NCI-H1694 treated with DMSO at 0.1 percent for 48 hours (cell line): ENCODE data around the gene HOXA11.

Experiments used
- DNase-seq: peaks from one replicate; lab custom pipeline; 2025; lab: John Stamatoyannopoulos, UW

HOXA11 gene

DNA sequence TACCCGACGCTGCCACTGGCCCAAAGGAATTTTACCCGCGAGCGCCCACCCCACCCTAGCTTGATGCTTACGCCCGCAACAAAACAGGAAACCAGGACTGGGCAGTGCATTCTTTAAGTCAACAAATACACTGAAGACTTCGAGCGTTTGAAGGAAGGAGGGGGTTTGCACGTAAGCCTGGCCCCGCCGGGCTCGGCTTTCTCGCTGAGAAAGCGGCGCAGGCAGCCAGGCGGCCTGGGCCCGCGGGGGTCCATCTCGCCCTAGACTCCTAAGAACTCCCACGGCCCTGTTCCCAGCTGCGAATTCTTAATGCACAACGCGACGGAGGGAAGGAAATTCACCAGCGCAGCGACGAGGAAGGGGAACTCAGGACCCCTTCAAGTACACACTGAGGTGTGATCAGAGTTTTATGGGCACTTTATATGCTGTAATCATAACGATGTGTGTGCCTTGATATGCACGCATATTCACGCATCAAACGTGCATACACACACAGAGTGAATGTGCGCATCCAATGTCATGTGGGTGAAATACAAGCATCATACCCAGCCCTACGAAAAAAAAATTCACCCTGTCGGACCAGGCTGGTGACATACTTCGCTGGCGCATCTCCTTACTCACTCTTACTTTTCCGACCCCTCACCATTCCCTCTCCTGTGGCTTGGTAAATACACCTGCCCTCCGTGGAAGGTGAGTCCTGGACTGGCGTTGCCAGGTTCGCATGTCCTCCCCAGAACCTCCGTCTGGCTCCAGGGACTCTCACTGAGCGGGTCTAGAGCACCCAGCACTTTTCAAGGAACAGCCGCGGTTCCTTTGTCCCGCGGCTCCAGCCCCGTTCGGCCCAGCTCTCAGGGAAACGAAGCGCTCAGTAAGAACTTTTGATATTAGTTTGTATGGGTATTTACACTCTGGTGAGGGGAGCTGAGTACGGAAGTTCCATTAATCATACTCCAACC, 20.6 kb upstream of the HOXA11 start:
- DNase-seq: no peak

DNA sequence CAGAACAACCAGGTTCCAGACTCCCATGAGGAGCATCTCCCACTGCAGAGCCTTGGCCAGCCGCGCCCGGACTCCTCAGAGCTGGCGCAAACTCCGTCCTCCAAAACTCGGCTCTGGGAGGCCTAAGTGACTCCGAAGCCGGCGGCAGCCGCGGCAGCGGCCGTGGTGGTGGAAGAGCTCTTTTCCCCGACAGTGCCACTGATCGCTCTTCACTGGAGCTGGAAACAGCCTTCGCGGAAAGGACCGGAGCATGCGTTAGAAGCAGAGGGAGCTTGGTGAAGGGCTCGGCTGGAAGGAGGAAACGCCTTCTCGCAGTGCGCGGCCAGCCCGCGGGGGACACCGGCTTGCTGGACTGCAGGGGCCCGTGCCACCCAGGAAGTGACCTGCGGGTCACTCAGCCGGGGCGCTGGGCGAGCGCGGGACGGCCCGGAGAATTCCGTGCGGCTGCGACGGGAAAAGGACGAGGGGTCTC, 19.9 kb upstream of the HOXA11 start:
- DNase-seq: no peak

DNA sequence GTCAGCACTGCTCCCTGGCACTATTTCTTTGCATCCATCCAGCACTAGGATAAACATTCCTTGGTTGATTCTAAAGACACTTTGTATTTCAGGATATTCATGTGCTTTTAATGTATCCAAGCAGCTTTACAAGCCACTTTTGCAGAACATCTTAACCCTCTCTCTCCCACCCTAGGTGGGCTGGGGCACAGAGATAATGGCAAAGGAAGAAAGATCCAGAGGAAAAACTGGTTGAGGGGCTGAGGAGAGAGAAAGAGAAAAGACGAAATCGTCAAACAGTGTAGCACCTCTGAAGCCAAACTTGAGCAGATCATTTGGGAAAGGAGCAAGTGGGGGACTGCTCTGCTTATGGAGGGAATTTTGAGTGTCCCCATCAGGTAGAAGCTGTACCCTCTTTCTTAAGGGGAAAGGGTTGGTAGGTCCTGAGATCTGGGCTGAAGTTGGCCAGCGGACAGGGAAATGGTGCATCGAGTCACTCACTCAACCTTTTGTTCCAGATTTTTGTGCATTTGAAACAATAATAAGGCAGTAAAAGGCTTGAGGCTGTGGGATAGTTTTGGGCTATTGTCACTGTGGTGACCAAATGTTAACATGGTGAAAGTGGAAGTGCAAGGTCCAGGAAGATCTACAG, 19.0 kb upstream of the HOXA11 start:
- DNase-seq: no peak

DNA sequence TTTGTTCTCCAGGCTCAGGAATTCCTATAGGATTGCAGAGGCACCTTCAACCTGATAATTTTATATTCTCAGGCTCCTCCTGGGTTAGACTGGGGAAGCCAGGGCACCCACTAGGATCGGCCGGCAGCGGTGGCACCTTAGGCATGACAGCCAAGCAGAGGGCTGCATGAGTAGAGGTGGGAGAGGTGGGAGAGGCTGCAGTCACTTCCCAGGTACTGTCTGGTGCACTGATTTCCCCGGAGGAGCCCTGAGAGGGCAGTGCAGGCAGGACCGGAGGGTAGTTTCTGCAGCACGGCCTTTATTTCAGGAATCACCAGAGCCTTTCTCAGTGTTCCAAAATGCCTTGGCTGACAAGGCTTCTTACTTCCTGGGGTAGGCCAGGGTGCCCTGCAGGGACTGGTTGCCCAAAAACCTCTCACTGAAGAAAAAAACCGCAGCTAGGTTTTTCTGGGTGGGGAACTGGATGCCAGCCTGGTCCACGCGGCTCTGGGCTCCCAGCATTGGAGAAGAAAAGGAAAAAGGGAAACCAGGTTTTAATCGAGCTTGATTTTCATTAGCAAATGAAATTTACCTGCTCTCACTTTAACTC, 18.4 kb upstream of the HOXA11 start:
- DNase-seq: no peak

DNA sequence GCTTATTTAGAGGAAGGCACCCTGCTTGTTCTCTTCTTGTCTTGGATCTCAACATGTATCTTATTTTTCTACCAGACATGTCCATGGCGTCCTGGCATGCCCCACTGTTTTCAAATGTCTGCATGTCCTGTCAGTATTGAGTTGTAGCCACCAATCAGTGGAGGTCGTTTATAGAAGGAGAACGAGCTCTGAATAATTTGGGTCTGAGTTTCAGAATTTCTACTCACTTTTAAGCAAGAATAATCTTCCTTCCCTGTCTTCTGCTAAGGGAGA, 17.8 kb upstream of the HOXA11 start:
- no peak for DNase-seq

DNA sequence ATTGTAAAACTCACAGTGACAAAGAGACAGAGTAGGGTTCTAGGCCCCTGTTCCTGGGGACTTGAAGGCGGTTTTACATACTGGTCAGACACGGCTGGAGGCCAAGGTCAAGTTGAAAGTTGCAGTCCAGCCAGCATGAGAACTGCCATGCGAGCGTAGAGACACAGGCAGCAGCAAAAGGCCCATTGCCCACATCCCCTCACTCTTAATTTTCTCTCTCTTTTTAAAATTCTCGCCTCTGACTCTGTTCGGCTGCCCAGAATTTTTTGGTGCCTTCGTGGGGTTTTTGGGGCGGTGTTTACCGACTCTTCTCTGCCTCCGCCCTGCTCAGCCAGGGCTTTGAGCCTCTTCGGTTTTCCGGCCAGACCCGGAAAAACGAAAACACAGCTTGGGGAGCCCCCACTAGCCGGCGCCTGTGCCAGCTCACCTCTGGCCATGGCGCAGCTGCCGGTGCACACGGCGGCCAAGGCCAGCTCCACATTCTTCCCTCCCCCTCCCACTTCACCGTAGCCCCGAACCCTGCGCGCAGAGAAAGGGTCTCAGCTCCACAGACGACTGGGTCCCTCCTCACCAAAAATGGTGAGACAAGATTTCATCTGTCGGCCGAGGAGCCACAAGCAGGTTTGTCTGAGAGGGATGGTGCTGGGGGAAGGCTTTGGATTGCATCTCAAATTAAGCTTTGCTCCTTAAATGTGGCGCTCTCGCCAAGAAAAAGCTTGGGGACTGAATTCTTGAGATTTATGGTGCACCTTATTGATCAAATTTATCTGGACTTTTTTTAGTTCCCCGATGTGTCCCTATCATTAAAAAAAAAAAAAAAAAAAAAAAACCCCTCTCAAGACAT, 17.2 kb upstream of the HOXA11 start:
- DNase-seq: no peak

DNA sequence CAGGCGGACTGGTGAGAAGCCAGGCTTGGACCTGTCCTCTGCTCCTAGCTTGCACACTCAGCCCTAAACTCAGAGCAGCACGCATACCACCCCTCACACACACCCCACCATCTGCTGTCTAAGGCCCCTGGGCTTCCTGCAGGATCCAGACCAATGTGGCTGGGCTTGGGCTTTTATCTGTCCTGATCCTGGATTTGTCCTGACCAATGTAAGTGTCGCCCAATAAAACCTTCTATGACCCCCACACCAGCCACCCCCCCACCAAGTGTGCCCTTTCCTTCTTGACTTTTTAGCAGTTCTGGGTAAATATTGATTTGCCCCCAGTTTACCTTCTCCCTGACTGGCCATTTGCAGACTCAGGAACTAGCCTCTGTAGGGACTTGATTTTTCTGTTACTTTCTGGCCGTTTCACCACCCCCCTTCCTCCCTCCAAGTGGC, 16.6 kb upstream of the HOXA11 start:
- DNase-seq: no peak

DNA sequence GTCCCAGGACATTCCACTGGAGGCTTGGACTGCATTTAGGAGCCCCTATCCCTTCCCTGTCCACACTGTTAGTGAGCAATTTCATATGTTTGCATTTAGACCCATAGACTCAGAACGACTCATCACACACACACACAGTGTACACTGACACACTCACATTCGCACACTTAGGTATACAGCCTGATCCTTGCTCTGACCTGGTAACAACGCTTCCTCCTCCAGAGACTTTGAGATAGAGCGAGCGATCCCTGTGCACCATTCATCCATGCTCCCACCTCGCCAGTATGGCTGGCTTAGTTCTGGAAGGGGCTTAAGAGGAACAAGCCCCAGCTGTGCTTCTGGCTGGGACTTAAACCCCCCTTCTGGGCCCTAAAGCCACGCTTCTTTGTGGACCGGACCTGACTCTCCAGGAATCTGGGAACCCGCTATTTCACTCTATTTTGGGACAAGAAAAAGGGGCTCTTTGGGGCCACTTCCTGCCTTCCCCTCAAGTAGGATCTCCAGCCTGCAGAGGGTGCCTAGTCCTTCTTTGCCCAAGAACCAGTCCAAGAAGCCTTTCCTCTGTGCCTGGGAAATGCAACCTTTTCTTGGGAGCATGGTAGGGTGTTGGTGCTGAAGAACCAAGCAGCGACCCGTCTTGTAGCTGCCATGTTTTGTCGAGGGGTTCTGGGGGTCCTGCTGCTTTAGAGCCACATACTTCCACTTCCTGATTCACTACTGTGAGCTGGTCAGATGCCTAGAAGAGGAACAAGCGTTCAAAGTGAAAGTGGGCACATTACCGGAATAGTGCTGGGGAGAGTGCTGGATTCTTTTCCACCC, 15.9 kb upstream of the HOXA11 start:
- DNase-seq: peak; percentile 10

DNA sequence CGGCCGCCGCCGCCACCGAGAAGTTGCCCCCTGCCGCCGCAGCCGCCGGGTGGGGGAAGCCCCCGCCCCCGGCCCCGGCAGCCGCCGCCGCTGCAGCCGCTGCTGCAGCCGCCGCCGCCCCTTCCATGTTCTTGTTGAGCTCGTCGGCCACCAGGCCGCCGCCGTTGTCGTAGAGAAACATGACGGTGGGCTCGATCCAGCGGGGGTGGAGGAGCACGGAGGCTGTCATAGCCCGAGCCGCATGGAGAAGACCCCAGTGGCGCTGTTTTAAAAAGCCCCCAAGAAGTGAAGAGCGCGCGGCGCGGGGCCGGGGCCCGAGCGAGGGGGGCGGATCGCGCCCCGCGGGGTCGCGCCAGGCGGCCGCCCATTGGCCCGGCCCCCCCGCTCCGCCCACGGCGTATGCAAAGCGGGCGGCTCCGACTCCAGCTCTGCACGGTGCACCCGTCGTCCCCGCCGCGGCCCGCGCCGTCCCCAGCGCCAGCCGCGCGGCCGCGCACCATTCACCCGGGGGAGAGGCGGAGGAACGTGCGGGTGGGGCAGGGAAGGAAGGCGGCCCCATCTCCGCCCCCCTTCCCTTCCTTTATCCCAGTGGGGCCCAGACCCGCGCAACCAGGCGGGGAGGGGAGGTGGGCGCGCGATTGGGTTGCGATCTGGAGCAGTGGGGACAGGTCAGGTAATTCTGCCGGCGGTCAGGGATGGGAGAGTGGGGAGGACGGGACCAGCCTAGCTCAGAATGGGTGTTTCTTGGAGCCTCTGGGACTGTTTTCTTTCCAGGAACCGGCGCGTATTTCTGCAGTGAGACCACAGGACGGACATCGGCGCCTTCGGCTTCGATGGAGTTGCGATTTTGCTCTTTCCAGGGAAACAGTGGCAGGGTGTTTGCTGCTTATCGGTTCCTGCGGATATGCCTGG, 15.1 kb upstream of the HOXA11 start, which contains the start of gene HOXA13:
Gene HOXA13, minus strand, starts transcription at position 243 of the 912 bp plus-strand sequence. Its CDS starts 14 bp downstream, at position 229.
- DNase-seq: peak; percentile 56

DNA sequence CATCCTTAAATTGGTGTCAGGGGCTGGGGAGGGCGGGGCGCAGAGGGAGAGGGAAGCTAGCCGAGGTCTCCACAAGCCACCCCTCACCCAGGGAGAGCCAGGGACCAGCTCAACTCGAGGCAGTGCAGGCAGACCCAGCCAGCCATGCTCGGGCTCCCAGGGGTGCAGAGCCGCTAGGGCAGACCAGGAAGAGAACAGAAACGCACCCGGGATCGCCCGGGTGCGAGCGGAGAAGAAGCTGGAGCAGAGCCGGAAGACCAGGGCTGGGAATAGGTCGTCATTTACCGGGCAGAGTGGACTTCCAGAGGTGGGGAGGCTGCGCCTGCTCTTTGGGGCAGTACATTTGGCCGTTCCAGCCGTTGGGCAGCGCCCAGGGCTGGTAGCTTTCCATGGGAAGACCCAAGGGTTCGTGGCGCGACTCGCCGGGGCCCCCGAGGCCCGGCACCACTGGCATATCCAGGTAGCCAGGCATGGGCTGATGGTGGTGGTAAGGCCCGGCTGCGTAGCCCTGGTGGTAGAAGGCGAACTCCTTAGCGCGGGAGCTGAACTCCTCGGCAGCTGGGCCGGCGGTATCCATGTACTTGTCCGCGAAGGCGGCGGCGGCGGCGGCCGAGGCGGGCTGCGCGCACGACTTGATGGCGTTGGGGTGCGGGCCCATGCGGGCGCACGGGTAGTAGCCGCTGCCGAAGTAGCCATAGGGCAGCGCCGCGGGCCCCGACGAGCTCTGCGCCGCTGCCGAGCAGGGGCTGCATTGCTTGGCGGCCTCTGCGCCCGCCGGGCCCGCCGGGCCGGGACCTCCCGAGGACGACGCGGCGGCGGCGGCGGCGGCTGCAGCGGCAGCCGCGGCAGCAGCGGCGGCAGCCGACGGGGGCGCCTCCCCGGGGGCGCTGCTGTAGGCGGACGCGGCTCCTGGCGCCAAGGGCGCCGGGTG, 14.1 kb upstream of the HOXA11 start:
- peak; percentile 27 for DNase-seq

DNA sequence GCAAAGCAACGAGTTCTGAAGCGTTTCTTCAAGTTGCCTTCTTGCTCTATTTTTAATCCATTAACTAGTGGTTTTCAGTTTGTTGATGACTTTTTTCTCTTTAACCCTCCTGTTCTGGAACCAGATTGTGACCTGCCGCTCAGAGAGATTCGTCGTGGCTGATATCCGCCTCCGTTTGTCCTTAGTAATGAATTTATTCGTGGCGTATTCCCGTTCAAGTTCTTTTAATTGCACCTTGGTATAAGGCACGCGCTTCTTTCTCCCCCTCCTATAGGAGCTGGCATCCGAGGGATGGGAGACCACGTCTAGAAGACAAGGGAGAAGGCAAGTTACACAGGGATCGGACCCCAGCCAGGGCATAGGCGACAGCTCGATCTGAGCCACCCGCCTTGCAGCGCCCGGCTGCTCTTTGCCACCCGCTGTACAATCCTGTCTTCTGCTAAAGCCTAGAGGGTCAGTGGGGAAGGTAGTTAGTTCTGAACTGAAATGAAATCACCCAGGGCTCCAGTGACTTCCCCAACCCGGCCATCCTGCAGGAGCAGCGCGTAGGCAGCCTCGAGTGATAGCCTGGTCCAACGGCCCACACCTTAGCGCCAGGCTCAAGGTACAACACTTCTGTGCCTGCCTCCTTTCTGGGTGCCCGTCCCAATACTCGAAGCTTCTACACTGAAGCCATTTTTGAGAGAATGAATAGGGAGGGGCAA, 13.3 kb upstream of the HOXA11 start:
- DNase-seq: no peak

DNA sequence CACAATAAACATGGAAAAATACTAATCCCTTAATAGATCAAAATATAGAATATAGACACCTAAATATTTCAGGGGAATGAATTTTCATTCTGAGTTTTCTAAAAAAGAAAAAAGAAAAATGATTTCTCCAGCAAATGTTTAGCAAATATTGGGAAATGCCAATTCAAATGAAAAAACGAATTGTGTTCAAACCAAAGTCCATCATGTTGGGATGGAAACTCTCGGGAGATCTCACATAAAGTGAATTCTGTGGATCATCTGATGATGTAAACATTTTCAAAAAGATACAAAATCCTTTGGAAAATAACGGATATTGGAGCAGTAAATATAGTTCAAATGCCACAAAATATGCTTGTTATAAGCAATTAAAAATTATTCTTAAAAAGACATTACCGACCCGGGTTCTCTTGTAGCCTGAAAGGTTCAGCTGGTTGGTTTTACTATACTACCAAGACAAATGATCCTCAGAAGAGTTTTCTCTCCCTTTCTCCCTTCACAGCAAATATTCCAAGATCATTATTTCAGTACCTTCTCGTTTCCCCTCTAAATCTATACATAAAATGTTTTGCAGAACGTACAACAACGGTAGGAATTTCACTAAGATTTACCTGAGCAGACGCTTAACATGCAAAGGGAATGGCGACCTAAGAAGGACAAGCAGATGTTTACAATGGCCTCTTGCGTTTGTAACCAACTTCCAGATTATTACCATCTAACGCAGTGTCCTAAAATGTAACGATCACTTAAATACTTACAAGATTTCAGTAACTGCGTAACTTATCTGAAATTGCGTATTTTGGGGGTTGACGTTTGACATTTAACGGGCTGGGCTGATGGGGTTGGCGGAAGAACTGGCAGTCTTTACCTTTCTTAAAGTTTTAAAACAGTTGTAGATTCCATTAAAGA, 12.4 kb upstream of the HOXA11 start:
- no peak for DNase-seq

DNA sequence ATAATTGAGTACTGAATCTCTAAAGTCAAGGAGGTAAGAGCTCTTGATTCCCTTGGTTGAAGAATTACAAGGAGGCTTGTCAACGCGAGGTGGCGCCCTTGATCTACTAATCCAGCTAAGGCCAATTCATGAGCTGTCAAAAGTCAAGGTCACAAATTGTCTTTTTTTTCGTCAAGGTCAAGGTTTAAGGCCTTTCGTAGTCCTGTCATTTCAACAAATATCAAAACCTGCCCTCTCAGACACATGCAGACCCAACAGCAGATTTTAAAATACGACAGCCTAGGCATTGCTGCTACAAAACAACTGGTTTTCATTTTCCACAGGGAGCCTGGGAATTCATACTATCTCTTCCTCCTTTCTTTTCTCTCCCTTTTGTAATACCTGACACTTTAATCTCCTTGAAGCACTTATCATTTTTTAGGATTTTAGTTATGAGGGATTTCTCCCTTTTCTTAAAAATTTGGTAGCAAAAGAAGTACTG, 11.3 kb upstream of the HOXA11 start:
- peak; percentile 66 for DNase-seq

DNA sequence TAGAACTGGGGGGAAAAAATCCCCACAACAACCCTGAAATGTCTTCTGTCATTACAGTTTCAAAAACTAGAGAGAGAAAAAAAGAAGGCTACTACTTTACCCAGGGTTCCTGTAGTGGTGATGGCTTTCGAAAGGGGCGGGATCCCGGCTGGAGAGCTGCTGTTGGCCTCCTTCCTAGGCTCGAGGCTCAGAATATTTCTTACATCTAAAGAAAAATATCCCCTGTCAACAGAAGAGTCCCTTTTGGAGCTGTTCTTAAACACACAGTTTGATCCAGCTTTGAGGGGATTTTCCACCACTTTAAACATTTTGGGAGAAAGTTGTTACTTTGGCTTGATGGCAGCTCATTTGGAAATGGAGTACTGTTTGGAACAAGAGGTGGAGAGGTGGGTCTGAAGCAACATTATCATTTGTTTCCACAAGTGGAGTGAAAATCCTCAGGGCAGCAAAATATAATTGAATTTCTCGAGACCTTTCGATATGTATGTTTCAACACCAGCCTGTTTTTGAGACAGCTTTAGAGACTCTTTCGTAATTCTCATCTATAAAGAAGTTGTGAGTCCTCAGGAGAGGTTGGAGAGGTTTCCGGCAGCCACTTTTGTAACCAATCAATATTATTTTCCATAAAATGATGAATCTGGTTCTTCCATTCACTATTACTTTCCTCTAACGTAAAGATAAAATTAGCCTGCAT, 9.8 kb upstream of the HOXA11 start:
- no peak for DNase-seq

DNA sequence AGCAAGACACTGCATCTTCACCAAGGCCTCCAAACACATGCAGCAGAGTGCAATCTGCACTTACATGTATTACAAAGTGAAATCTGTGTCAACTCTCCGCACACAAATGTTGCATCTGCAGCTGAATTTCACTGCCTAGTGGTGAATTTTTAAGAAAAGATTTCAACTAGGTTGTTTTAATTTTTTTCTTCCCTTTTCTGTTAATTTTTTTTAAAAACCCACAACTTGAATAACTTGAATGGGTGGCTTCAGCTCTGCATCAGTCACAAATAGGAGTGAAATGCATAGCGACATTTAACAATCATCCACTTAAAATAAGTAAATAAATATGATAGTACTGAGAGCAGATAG, 8.9 kb upstream of the HOXA11 start:
- no peak for DNase-seq

DNA sequence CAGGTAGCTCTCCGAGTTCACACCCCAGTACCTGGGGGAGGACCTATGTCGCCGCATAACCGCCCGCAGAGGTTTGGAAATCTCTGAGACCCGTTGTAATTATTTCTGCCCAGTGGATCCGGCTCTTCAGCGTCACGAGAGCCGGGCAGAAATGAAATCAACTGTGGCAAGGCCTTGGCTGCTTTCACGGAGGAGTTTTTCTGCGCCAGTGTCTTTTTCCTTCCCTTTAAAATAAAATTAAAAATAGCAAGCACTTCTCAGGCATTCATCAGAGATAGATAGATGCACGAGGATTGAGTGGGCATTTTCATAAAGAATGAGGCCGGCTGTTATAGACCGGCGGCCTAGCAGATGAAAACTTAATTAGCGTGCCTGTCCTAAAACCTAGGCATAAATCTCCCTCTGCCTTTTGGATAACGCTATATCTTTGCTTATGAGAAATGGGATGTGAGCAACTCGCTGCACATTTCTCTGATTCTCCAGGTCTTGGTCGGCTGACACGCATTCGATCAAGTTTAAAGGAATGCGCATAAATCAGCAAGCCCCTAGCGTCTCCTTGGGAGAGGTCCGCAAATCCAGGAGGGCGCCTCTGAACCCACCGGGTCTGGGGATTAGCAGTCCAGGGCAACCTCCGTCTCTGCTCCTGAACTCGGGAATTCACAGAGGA, 8.4 kb upstream of the HOXA11 start:
- DNase-seq: no peak
